Activated CD4-positive, alpha-beta memory T cell treated with anti-CD3 and anti-CD28 coated beads, Interleukin-2, amount 10 ng/mL, durations not matched to agents 7 days and 5 days (primary cell): ENCODE results near the gene SUSD4. TPM values are rescaled to one million over a fixed set of nuclear protein-coding genes. Genes with fewer than 3 reads are reported as not detected.

Experiments
- CTCF ChIA-PET: fragments of 350-600 bp; sonication (Branson Sonifier 250); formaldehyde crosslinking; loops from one replicate; lab custom pipeline; 2021; ENCODE audit warnings: antibody characterized with exemption, inconsistent platforms; lab: Charles Lee
- POLR2A ChIA-PET: fragments of 350-600 bp; sonication (Branson Sonifier 250); formaldehyde crosslinking; loops from one replicate; lab custom pipeline; 2021; ENCODE audit warnings: antibody characterized with exemption; lab: Charles Lee
- DNase-seq: peaks from one replicate; pipeline ENCODE4 v3.0.0-alpha.2; 2020
- H3K27ac Mint-ChIP-seq: one replicate; pipeline ENCODE4 v1.8.0; 2021; ENCODE audit warnings: mild to moderate bottlenecking, mixed read lengths
- H3K27me3 Mint-ChIP-seq: one replicate; pipeline ENCODE4 v1.8.0; 2021; ENCODE audit warnings: mixed read lengths
- H3K36me3 Mint-ChIP-seq: one replicate; pipeline ENCODE4 v1.8.0; 2021; ENCODE audit warnings: low read depth, mixed read lengths
- H3K4me1 Mint-ChIP-seq: one replicate; pipeline ENCODE4 v1.8.0; 2021; ENCODE audit warnings: mixed read lengths
- H3K4me3 Mint-ChIP-seq: one replicate; pipeline ENCODE4 v1.8.0; 2021; ENCODE audit warnings: mild to moderate bottlenecking, mixed read lengths
- H3K9me3 Mint-ChIP-seq: one replicate; pipeline ENCODE4 v1.8.0; 2021; ENCODE audit warnings: mixed read lengths
- total RNA-seq, 2 experiments: library from RNA; stranded (reverse); gene quantifications; one replicate each; pipeline ENCODE4 v1.2.3, GENCODE V29; 2021

Gene SUSD4
- total RNA-seq, 2 experiments from 2014 or later, result 0.23 to 0.28 TPM

- H3K4me3 Mint-ChIP-seq, result no peak overlapping the region
- ChIA-PET CTCF (interaction anchor here (3.2 kb wide), 1 partner anchor 113 kb away, joined by 12 read pairs; no protein-coding TSS in a partner anchor), POLR2A (no interaction called here)
- H3K36me3 Mint-ChIP-seq, result no peaks in the 10 kb centered on the region
- peaks cover 28% of the 10 kb centered on the region for H3K4me1 Mint-ChIP-seq
- DNase-seq, result no peak
- H3K27me3 Mint-ChIP-seq, result peaks cover 2% of the 10 kb centered on the region
- H3K9me3 Mint-ChIP-seq, result no peaks in the 10 kb centered on the region
- no peak overlapping the region for H3K27ac Mint-ChIP-seq
Measured at GRCh38 chr1:223246476-223247112, 117.4 kb downstream of the SUSD4 start.

- DNase-seq, result no peak
- H3K4me1 Mint-ChIP-seq, result peaks cover 28% of the 10 kb centered on the region
- H3K9me3 Mint-ChIP-seq, result no peaks in the 10 kb centered on the region
- H3K4me3 Mint-ChIP-seq, result no peak overlapping the region
- no peaks in the 10 kb centered on the region for H3K36me3 Mint-ChIP-seq
- ChIA-PET POLR2A (no interaction called here), CTCF (interaction anchor here (3.2 kb wide), 1 partner anchor 112 kb away, joined by 12 read pairs; no protein-coding TSS in a partner anchor)
- no peak overlapping the region for H3K27ac Mint-ChIP-seq
- peaks cover 2% of the 10 kb centered on the region for H3K27me3 Mint-ChIP-seq
Measured at GRCh38 chr1:223245983-223246382, 118.0 kb downstream of the SUSD4 start.

- POLR2A ChIA-PET, result no interaction called here
- H3K4me1 Mint-ChIP-seq, result peaks cover 29% of the 10 kb centered on the region
- H3K4me3 Mint-ChIP-seq, result no peak overlapping the region
- H3K36me3 Mint-ChIP-seq, result no peaks in the 10 kb centered on the region
- no peak overlapping the region for H3K27ac Mint-ChIP-seq
- DNase-seq, result no peak
- H3K27me3 Mint-ChIP-seq, result peaks cover 2% of the 10 kb centered on the region
- H3K9me3 Mint-ChIP-seq, result no peaks in the 10 kb centered on the region
- CTCF ChIA-PET, result interaction anchor here (3.2 kb wide), 1 partner anchor 112 kb away, joined by 12 read pairs; no protein-coding TSS in a partner anchor
Measured at GRCh38 chr1:223245411-223245810, 118.6 kb downstream of the SUSD4 start.

GRCh38 chr1:223244366-223245103 is 119.4 kb downstream of the SUSD4 start:
- Mint-ChIP-seq H3K27ac (no peak overlapping the region), H3K9me3 (no peaks in the 10 kb centered on the region), H3K4me3 (no peak overlapping the region), H3K4me1 (peaks cover 30% of the 10 kb centered on the region), H3K27me3 (no peaks in the 10 kb centered on the region), H3K36me3 (no peaks in the 10 kb centered on the region)
- POLR2A ChIA-PET, result no interaction called here
- CTCF ChIA-PET, result interaction anchor here (1.1 to 3.2 kb wide), 2 partner anchors 111 to 120 kb away, joined by 4 to 12 read pairs; no protein-coding TSS in a partner anchor
- no peak for DNase-seq

GRCh38 chr1:223243441-223244050 is 120.4 kb downstream of the SUSD4 start:
- Mint-ChIP-seq H3K4me3 (no peak overlapping the region), H3K27me3 (peaks cover 6% of the 10 kb centered on the region), H3K9me3 (no peaks in the 10 kb centered on the region), H3K36me3 (no peaks in the 10 kb centered on the region), H3K27ac (no peak overlapping the region), H3K4me1 (peaks cover 22% of the 10 kb centered on the region)
- POLR2A ChIA-PET, result no interaction called here
- no peak for DNase-seq
- CTCF ChIA-PET, result interaction anchor here (3.2 kb wide), 1 partner anchor 110 kb away, joined by 12 read pairs; no protein-coding TSS in a partner anchor

GRCh38 chr1:223242971-223243370 is 121.0 kb downstream of the SUSD4 start:
- peaks cover 7% of the 10 kb centered on the region for H3K27me3 Mint-ChIP-seq
- no peak for DNase-seq
- ChIA-PET POLR2A (no interaction called here), CTCF (no interaction called here)
- no peaks in the 10 kb centered on the region for H3K36me3 Mint-ChIP-seq
- H3K9me3 Mint-ChIP-seq, result no peaks in the 10 kb centered on the region
- H3K27ac Mint-ChIP-seq, result no peak overlapping the region
- H3K4me1 Mint-ChIP-seq, result peaks cover 18% of the 10 kb centered on the region
- H3K4me3 Mint-ChIP-seq, result no peak overlapping the region

- no peak for DNase-seq
- Mint-ChIP-seq H3K4me3 (no peak overlapping the region), H3K36me3 (no peaks in the 10 kb centered on the region), H3K9me3 (no peaks in the 10 kb centered on the region), H3K27me3 (peaks cover 7% of the 10 kb centered on the region), H3K4me1 (peaks cover 18% of the 10 kb centered on the region), H3K27ac (no peak overlapping the region)
- ChIA-PET POLR2A (interaction anchor here (0.7 kb wide), 1 partner anchor 528 kb away, joined by 3 read pairs; no protein-coding TSS in a partner anchor), CTCF (no interaction called here)
Measured at GRCh38 chr1:223242382-223242955, 121.5 kb downstream of the SUSD4 start.

GRCh38 chr1:223240122-223240521 is 123.9 kb downstream of the SUSD4 start:
- Mint-ChIP-seq H3K4me3 (no peak overlapping the region), H3K27me3 (peaks cover 9% of the 10 kb centered on the region), H3K4me1 (peaks cover 13% of the 10 kb centered on the region), H3K9me3 (peaks cover 2% of the 10 kb centered on the region), H3K36me3 (no peaks in the 10 kb centered on the region), H3K27ac (no peak overlapping the region)
- ChIA-PET POLR2A (no interaction called here), CTCF (no interaction called here)
- DNase-seq, result no peak

GRCh38 chr1:223235091-223235490 is 128.9 kb downstream of the SUSD4 start:
- H3K4me1 Mint-ChIP-seq, result peaks cover 25% of the 10 kb centered on the region
- CTCF ChIA-PET, result no interaction called here
- H3K36me3 Mint-ChIP-seq, result no peaks in the 10 kb centered on the region
- peaks cover 9% of the 10 kb centered on the region for H3K27me3 Mint-ChIP-seq
- H3K9me3 Mint-ChIP-seq, result peaks cover 2% of the 10 kb centered on the region
- DNase-seq, result no peak
- H3K4me3 Mint-ChIP-seq, result no peak overlapping the region
- no peak overlapping the region for H3K27ac Mint-ChIP-seq
- POLR2A ChIA-PET, result no interaction called here

GRCh38 chr1:223234534-223234933 is 129.4 kb downstream of the SUSD4 start:
- POLR2A ChIA-PET, result no interaction called here
- H3K36me3 Mint-ChIP-seq, result no peaks in the 10 kb centered on the region
- DNase-seq, result no peak
- H3K9me3 Mint-ChIP-seq, result peaks cover 2% of the 10 kb centered on the region
- peaks cover 30% of the 10 kb centered on the region for H3K4me1 Mint-ChIP-seq
- H3K27me3 Mint-ChIP-seq, result peaks cover 9% of the 10 kb centered on the region
- CTCF ChIA-PET, result no interaction called here
- no peak overlapping the region for H3K27ac Mint-ChIP-seq
- no peak overlapping the region for H3K4me3 Mint-ChIP-seq

- Mint-ChIP-seq H3K4me1 (peaks cover 33% of the 10 kb centered on the region), H3K36me3 (no peaks in the 10 kb centered on the region), H3K9me3 (peaks cover 2% of the 10 kb centered on the region), H3K27me3 (peaks cover 6% of the 10 kb centered on the region), H3K27ac (no peak overlapping the region), H3K4me3 (no peak overlapping the region)
- no peak for DNase-seq
- CTCF ChIA-PET, result no interaction called here
- POLR2A ChIA-PET, result no interaction called here
Measured at GRCh38 chr1:223234170-223234514, 129.8 kb downstream of the SUSD4 start.

GRCh38 chr1:223233410-223234169 is 130.4 kb downstream of the SUSD4 start:
- POLR2A ChIA-PET, result no interaction called here
- peaks cover 4% of the 10 kb centered on the region for H3K27me3 Mint-ChIP-seq
- no peak overlapping the region for H3K4me3 Mint-ChIP-seq
- no peaks in the 10 kb centered on the region for H3K36me3 Mint-ChIP-seq
- DNase-seq, result no peak
- CTCF ChIA-PET, result interaction anchor here (1.1 kb wide), 1 partner anchor 100 kb away, joined by 3 read pairs; no protein-coding TSS in a partner anchor
- H3K4me1 Mint-ChIP-seq, result peaks cover 33% of the 10 kb centered on the region
- H3K9me3 Mint-ChIP-seq, result peaks cover 2% of the 10 kb centered on the region
- H3K27ac Mint-ChIP-seq, result no peak overlapping the region
